ENCODE measurements around the gene RIC3.

DNA sequence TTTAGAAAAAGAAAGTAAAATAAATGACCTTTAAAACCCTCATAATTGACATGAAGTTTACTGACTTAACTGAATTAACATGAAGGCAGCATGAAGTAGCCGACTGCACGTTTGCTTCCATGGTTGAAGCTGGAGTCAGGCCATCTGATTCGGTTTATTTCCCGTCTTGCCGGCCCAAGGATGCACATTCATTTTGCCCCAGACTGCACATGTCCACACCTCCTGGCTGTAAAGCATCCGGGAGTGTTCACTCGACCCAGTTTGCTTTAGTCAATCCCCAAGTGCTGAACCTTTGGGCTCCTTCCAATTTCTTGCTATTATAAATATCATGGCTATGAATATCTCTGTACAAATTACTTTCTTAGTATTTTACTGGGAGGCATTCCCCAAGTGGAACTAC, 105.5 kb downstream of the RIC3 start:
- TF ChIP-seq TAF1 (IDR thresholded peaks at IDR 0.05; ENCODE audit: low read depth) (no peak), YY1 (IDR thresholded peaks at IDR 0.05; ENCODE audit: low read depth) (no peak), RAD21 (IDR thresholded peaks at IDR 0.05; ENCODE audit: low read depth) (no peak)

All from Ishikawa (cell line).